Stimulated activated CD4-positive, alpha-beta T cell treated with anti-CD3 and anti-CD28 coated beads, Interleukin-1b, Interleukin-23, amount 100 ng/mL, for 24 hours (primary cell): ENCODE data around the gene PRLR.

Experiments
- DNase-seq, 4 experiments: peaks; one replicate each; pipeline ENCODE4 v3.0.0-alpha.2; 2020; ENCODE audit warnings: low read depth in 4 of 4, low spot score in 1 of 4

The PRLR gene

GRCh38 chr5:35236770-35237169, 6.5 kb upstream of the PRLR start:
- no peak for DNase-seq

GRCh38 chr5:35233601-35234000, 3.3 kb upstream of the PRLR start:
- DNase-seq, result no peak

- no peak for DNase-seq
Measured at GRCh38 chr5:35233121-35233520, 2.8 kb upstream of the PRLR start.

- DNase-seq, result no peak
Measured at GRCh38 chr5:35232124-35232523, 1.8 kb upstream of the PRLR start.

GRCh38 chr5:35229076-35230037, 930 bp downstream of the PRLR start:
- no peak for DNase-seq

- no peak for DNase-seq
Measured at GRCh38 chr5:35228310-35228709, 2.0 kb downstream of the PRLR start.

GRCh38 chr5:35227720-35228119, 2.6 kb downstream of the PRLR start:
- no peak for DNase-seq

GRCh38 chr5:35223787-35224395, 6.4 kb downstream of the PRLR start:
- DNase-seq, result no peak

- DNase-seq, result no peak
Measured at GRCh38 chr5:35220967-35221366, 9.3 kb downstream of the PRLR start.

GRCh38 chr5:35218981-35219380, 11.3 kb downstream of the PRLR start:
- no peak for DNase-seq

GRCh38 chr5:35214051-35214450, 16.2 kb downstream of the PRLR start:
- no peak for DNase-seq

- DNase-seq, result no peak
Measured at GRCh38 chr5:35213608-35214007, 16.7 kb downstream of the PRLR start.

GRCh38 chr5:35212122-35212982, 17.9 kb downstream of the PRLR start:
- no peak for DNase-seq

- DNase-seq, result no peak
Measured at GRCh38 chr5:35209862-35210261, 20.4 kb downstream of the PRLR start.

- DNase-seq, result no peak
Measured at GRCh38 chr5:35205606-35206005, 24.7 kb downstream of the PRLR start.

- no peak for DNase-seq
Measured at GRCh38 chr5:35205186-35205585, 25.1 kb downstream of the PRLR start.

GRCh38 chr5:35203403-35203802, 26.9 kb downstream of the PRLR start:
- no peak for DNase-seq

- DNase-seq, result peak in 3 of 4 experiments; percentile 5 to 11 (median 7)
Measured at GRCh38 chr5:35202319-35203111, 27.8 kb downstream of the PRLR start.

GRCh38 chr5:35201291-35201690, 29.0 kb downstream of the PRLR start:
- no peak for DNase-seq

- no peak for DNase-seq
Measured at GRCh38 chr5:35199886-35200285, 30.4 kb downstream of the PRLR start.

GRCh38 chr5:35198686-35199085, 31.6 kb downstream of the PRLR start:
- DNase-seq, result no peak
